SK-N-SH (cell line): ENCODE results near the gene CTBP2. TPM values are rescaled to one million over a fixed set of nuclear protein-coding genes. Genes with fewer than 3 reads are reported as not detected.

Experiments used
- CTCF ChIA-PET: fragments of 300-600, 350-600 bp; formaldehyde crosslinking; extraction: SDS; loops from one replicate; lab custom pipeline; 2021; lab: Yijun Ruan, JAX
- POLR2A ChIA-PET: fragments of 350-600 bp; sonication (Branson Sonifier 250); formaldehyde crosslinking; extraction: SDS; loops from one replicate; lab custom pipeline; 2020; ENCODE audit warnings: antibody characterized with exemption, inconsistent platforms; lab: Yijun Ruan, JAX
- DNase-seq: peaks from one replicate; pipeline ENCODE4 v3.0.0; 2012
- H2AFZ ChIP-seq: fragments of 200-600 bp; sonication (generic); 2 replicates; pipeline ENCODE4 v1.8.1; 2016; ENCODE audit warnings: antibody characterized with exemption, mild to moderate bottlenecking, low read depth
- H3F3A ChIP-seq: fragments of 200-600 bp; sonication (generic); replicated peaks from 2 replicates; pipeline ENCODE3; 2016; ENCODE audit warnings: antibody characterized with exemption, mild to moderate bottlenecking; ENCODE audit not compliant: insufficient read depth
- H3K27ac ChIP-seq, 2 experiments: fragments of 200-500 bp in 1 of 2; fragments of 200-600 bp in 1 of 2; sonication (Bioruptor generic) in 1 of 2; sonication (generic), shearing (Covaris generic) in 1 of 2; 2 replicates each; pipeline versions ENCODE4 v1.5.1 to v1.6.1; 2014 to 2016; ENCODE audit warnings: low read depth in 2 of 2, inconsistent platforms in 1 of 2, low read length in 1 of 2, mild to moderate bottlenecking in 1 of 2, mixed read lengths in 1 of 2
- H3K27me3 ChIP-seq: fragments of 200-600 bp; sonication (generic), shearing (Covaris generic); 2 replicates; pipeline ENCODE4 v1.6.1; 2016; ENCODE audit warnings: mixed run types; ENCODE audit not compliant: insufficient read depth
- H3K36me3 ChIP-seq, 2 experiments: fragments of 200-500 bp in 1 of 2; fragments of 200-600 bp in 1 of 2; sonication (Bioruptor generic) in 1 of 2; sonication (generic) in 1 of 2; replicated peaks in 1 of 2; 2 replicates each; pipeline versions ENCODE3 to v1.5.1; 2014 to 2016; ENCODE audit warnings: low read length in 1 of 2, mild to moderate bottlenecking in 1 of 2; ENCODE audit not compliant: insufficient read depth in 2 of 2, control insufficient read depth in 1 of 2
- H3K4me1 ChIP-seq, 2 experiments: fragments of 200-500 bp in 1 of 2; fragments of 200-600 bp in 1 of 2; sonication (Bioruptor generic) in 1 of 2; sonication (generic), shearing (Covaris generic) in 1 of 2; 2 replicates each; pipeline versions ENCODE4 v1.5.1 to v1.6.1; 2014 to 2016; ENCODE audit warnings: low read depth in 1 of 2, low read length in 1 of 2, mixed run types in 1 of 2; ENCODE audit not compliant: insufficient read depth in 2 of 2, control insufficient read depth in 1 of 2
- H3K4me2 ChIP-seq: fragments of 200-600 bp; sonication (generic), shearing (Covaris generic); 2 replicates; pipeline ENCODE4 v1.6.1; 2017; ENCODE audit warnings: mixed run types
- H3K4me3 ChIP-seq, 2 experiments: fragments of 200-500 bp in 1 of 2; fragments of 200-600 bp in 1 of 2; sonication (Bioruptor generic) in 1 of 2; sonication (generic), shearing (Covaris generic) in 1 of 2; 2 replicates each; pipeline versions ENCODE4 v1.5.1 to v1.8.1; 2014 to 2016; ENCODE audit warnings: low read depth in 2 of 2, inconsistent platforms in 1 of 2, low read length in 1 of 2, mild to moderate bottlenecking in 1 of 2, mixed read lengths in 1 of 2, moderate library complexity in 1 of 2
- H3K79me2 ChIP-seq: fragments of 200-600 bp; sonication (generic); 2 replicates; pipeline ENCODE4 v1.8.1; 2017; ENCODE audit warnings: mild to moderate bottlenecking; ENCODE audit not compliant: insufficient read depth
- H3K9ac ChIP-seq: fragments of 200-600 bp; sonication (generic); 2 replicates; pipeline ENCODE4 v1.6.1; 2017; ENCODE audit warnings: mixed run types
- H3K9me2 ChIP-seq: fragments of 200-600 bp; sonication (generic); 2 replicates; pipeline ENCODE4 v1.6.1; 2017; ENCODE audit warnings: mixed run types
- H3K9me3 ChIP-seq: fragments of 200-600 bp; sonication (generic); 2 replicates; pipeline ENCODE4 v1.6.1; 2017; ENCODE audit warnings: mixed run types, mild to moderate bottlenecking, moderate library complexity
- H4K20me1 ChIP-seq: fragments of 200-600 bp; sonication (generic); 2 replicates; pipeline ENCODE4 v1.6.1; 2017; ENCODE audit warnings: mild to moderate bottlenecking, mixed run types; ENCODE audit not compliant: insufficient read depth
- CHD2 ChIP-seq: fragments of 150-350 bp; IDR thresholded peaks from 2 replicates; pipeline ENCODE4 v1.6.1; 2018; ENCODE audit warnings: low read length; ENCODE audit not compliant: partially characterized antibody
- EZH2phosphoT487 ChIP-seq: fragments of 200-600 bp; sonication (generic); IDR thresholded peaks from 2 replicates; pipeline ENCODE4 v1.6.1; 2017; ENCODE audit warnings: low read depth, mixed run types, mild to moderate bottlenecking, antibody characterized with exemption, moderate library complexity, borderline replicate concordance
- FOXJ3 ChIP-seq: sonication (generic); formaldehyde crosslinking; IDR thresholded peaks from 2 replicates; pipeline ENCODE4 v1.5.1; 2020; ENCODE audit warnings: mild to moderate bottlenecking, missing genetic modification reagents
- GABPA ChIP-seq: IDR thresholded peaks from 2 replicates; pipeline ENCODE4 v1.4.0; 2012; ENCODE audit warnings: low read depth, mild to moderate bottlenecking
- GATA2 ChIP-seq: sonication (generic); formaldehyde crosslinking; IDR thresholded peaks from 2 replicates; pipeline ENCODE4 v1.5.0; 2020; ENCODE audit warnings: mild to moderate bottlenecking, missing genetic modification reagents
- IRF3 ChIP-seq: fragments of 150-350 bp; IDR thresholded peaks from 2 replicates; pipeline ENCODE4 v1.6.1; 2016; ENCODE audit warnings: mild to moderate bottlenecking, low read depth, low read length
- JUND ChIP-seq: IDR thresholded peaks from 2 replicates; pipeline ENCODE4 v1.4.0; 2012
- MAX ChIP-seq: IDR thresholded peaks from 2 replicates; pipeline ENCODE4 v1.4.0; 2012; ENCODE audit warnings: low read depth
- MEF2A ChIP-seq: IDR thresholded peaks from 2 replicates; pipeline ENCODE4 v1.4.0; 2012; ENCODE audit warnings: low read depth, borderline replicate concordance
- MXI1 ChIP-seq: IDR thresholded peaks from 2 replicates; pipeline ENCODE4 v1.6.1; 2012; ENCODE audit warnings: mild to moderate bottlenecking, low read depth, low read length, improper control_type of control experiment
- NFIC ChIP-seq: IDR thresholded peaks from 2 replicates; pipeline ENCODE4 v1.4.0; 2012; ENCODE audit warnings: borderline replicate concordance
- RCOR1 ChIP-seq: fragments of 150-350 bp; IDR thresholded peaks from 2 replicates; pipeline ENCODE4 v1.6.1; 2017; ENCODE audit warnings: antibody characterized with exemption, low read length
- RFX5 ChIP-seq: IDR thresholded peaks from 2 replicates; pipeline ENCODE4 v1.6.1; 2012; ENCODE audit warnings: mild to moderate bottlenecking, improper control_type of control experiment, low read length
- TAF1 ChIP-seq: IDR thresholded peaks from 2 replicates; pipeline ENCODE4 v1.6.1; 2012; ENCODE audit warnings: low read depth, mild to moderate bottlenecking, low read length, moderate library complexity, borderline replicate concordance
- TCF12 ChIP-seq: IDR thresholded peaks from 2 replicates; pipeline ENCODE4 v1.4.0; 2012
- TEAD4 ChIP-seq: IDR thresholded peaks from 2 replicates; pipeline ENCODE4 v1.4.0; 2012; ENCODE audit warnings: mild to moderate bottlenecking, borderline replicate concordance; ENCODE audit not compliant: insufficient read depth
- YY1 ChIP-seq: IDR thresholded peaks from 2 replicates; pipeline ENCODE4 v1.4.0; 2012; ENCODE audit warnings: low read depth, mild to moderate bottlenecking
- ZBTB33 ChIP-seq: IDR thresholded peaks from 2 replicates; pipeline ENCODE4 v1.4.0; 2012; ENCODE audit warnings: low read depth, borderline replicate concordance
- WGBS: methylation state at CpG from one replicate; pipeline ENCODE4 v1.1.6; 2017; ENCODE audit warnings: low lambda C conversion rate; 5-methylcytosine and 5-hydroxymethylcytosine counted together
- polyA plus RNA-seq, 3 experiments: library from polyadenylated mRNA; depleted of rRNA; stranded (reverse); fragments of >200 nt; gene quantifications; 2 replicates each; pipeline ENCODE4 v1.2.3, GENCODE V29; 2012

The CTBP2 gene
- polyA plus RNA-seq, 1 of the 3 experiments (the other 2 are of a cell fraction) = 69.7 TPM

GRCh38 chr10:124956764-124957163 is 203.6 kb downstream of the CTBP2 start (continued):
- TF ChIP-seq GATA2 (CRISPR knock-in tag) (no peak), YY1 (no peak), MAX (no peak)
- TF ChIP-seq, all 33 proteins: peak for 0

GRCh38 chr10:124955868-124956267 is 204.5 kb downstream of the CTBP2 start:
- H2AFZ ChIP-seq = no peak overlapping the region
- ChIA-PET CTCF (no interaction called here), POLR2A (no interaction called here)
- no peak for TF ChIP-seq RCOR1
- no peak for TF ChIP-seq FOXJ3 (CRISPR knock-in tag)
- TF ChIP-seq NFIC = no peak
- no peak for TF ChIP-seq RFX5
- TF ChIP-seq GABPA = no peak
- TF ChIP-seq MAX = no peak
- no peak for TF ChIP-seq ZBTB33
- no peak for TF ChIP-seq IRF3
- TF ChIP-seq EZH2phosphoT487 = no peak
- TF ChIP-seq CHD2 = no peak
- no peak for TF ChIP-seq TEAD4
- no peak for TF ChIP-seq MXI1
- no peak for TF ChIP-seq TCF12
- TF ChIP-seq TAF1 = no peak
- no peak for TF ChIP-seq JUND
- no peak for TF ChIP-seq MEF2A
- H3K9ac ChIP-seq = no peak overlapping the region
- H3K27ac ChIP-seq = no peak overlapping the region
- H3K9me2 ChIP-seq = no peaks in the 10 kb centered on the region
- WGBS = 92% methylated on average over 10 of the region's 10 CpGs
- no peaks in the 10 kb centered on the region for H3K9me3 ChIP-seq
- DNase-seq = no peak
- H3K4me1 ChIP-seq = peaks cover 0 to 2% of the 10 kb centered on the region in 2 experiments; a peak in 1 of 4 replicates
- no peaks in the 10 kb centered on the region for H3K36me3 ChIP-seq
- H3K4me2 ChIP-seq = no peak overlapping the region
- no peaks in the 10 kb centered on the region for H3K27me3 ChIP-seq
- no peak overlapping the region for H3K4me3 ChIP-seq
- H4K20me1 ChIP-seq = peaks cover 88% of the 10 kb centered on the region
- peaks cover 99% of the 10 kb centered on the region for H3K79me2 ChIP-seq
- no peaks in the 10 kb centered on the region for H3F3A ChIP-seq
